HT1080 (cell line): ENCODE measurements around the gene TCN2. TPM values are rescaled to one million over a fixed set of nuclear protein-coding genes. Genes with fewer than 3 reads are reported as not detected.
"Not testable (repeated sequence)": the region's sequence is repeated elsewhere in the genome, so short reads cannot be mapped to it uniquely, and the experiment has no call there.

Experiments used
- DNase-seq: peaks from one replicate; pipeline ENCODE4 v3.0.0-alpha.2; 2015; ENCODE audit warnings: low read depth
- total RNA-seq: library from RNA; depleted of rRNA; stranded (reverse); fragments of >200 nt; shearing (Covaris generic); gene quantifications from 2 replicates; pipeline ENCODE4 v1.2.3, GENCODE V29; 2014

The TCN2 gene
- total RNA-seq, 1 experiment from 2014 or later, result 7.4 TPM

DNA sequence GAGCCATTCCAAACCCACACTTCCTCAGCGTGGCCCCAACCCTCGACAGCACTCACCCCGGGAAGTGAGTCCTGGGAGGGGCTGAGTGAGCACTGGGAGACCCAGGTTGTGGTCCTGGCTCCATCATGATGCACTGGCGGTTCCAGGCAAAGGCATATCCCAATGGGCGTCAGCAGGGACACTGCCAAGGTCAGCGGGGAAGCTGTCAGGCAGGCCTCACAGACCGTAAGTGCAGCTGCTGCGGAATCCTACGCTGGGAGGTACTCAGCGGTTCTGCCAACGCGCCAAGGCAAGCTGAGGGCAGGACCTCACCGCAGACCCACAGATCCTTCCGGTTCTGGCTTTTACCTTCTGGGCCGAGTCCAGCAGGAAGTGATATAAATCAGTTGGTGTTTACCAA is 31.1 kb upstream of the TCN2 start:
- no peak for DNase-seq

DNA sequence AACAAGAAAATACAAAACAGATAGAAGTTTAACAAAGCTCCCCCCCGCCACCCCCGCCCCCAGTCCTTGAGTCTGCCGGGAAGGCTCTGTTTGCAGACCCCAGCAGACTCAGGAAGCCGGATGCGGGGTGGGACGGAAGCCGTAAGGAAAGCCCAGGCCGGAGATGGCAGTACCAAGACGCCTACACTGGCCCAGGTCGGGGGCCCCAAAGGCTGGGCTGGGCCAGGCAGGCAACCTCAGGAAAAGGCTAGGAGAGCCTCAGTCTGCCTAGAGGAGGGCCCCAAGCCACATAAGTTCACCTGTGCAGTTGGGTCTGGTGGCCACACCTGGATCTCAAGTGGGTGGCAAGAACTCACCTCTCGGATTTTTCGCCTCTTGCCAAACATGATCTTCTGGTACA is 28.5 kb upstream of the TCN2 start:
- DNase-seq, result no peak

DNA sequence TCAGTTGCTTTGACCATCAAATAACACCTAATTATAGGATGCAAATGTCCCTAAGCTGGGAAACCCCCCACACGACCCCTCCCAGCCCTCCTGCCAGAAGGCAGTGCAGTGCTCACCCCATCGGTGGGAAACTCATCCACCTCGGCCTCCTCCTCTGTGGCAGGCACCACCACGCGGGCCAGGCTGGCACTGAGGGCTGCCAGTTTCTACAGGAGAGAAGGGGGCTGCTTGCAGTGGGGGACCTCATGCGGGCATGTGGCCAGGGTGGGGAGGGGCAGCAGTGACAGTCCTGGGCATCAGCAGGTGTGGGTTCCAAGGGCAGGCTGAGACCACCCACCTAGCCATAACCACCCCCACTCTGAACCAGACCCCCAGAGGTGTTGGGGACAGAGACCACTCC is 26.1 kb upstream of the TCN2 start:
- no peak for DNase-seq

DNA sequence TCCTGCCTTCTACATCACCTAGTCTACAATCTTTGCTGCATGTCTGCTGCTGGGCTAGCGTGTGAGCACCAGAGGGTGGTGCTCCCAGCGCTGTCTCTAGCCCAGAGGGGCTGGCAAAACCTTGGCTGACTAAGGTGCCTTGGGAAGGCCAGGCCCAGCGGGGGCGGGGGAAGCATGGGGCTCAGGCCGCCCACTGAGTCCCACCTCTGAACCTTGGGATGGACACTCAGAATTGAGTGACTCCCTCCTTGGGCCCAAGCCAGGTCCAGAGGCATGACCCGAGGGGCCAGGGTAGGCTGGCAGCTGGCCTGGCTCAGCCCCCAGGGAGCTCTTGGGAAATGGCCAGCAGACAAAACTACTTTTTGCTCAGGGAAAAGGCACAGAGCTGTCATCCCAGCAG is 24.9 kb upstream of the TCN2 start:
- DNase-seq, result no peak

DNA sequence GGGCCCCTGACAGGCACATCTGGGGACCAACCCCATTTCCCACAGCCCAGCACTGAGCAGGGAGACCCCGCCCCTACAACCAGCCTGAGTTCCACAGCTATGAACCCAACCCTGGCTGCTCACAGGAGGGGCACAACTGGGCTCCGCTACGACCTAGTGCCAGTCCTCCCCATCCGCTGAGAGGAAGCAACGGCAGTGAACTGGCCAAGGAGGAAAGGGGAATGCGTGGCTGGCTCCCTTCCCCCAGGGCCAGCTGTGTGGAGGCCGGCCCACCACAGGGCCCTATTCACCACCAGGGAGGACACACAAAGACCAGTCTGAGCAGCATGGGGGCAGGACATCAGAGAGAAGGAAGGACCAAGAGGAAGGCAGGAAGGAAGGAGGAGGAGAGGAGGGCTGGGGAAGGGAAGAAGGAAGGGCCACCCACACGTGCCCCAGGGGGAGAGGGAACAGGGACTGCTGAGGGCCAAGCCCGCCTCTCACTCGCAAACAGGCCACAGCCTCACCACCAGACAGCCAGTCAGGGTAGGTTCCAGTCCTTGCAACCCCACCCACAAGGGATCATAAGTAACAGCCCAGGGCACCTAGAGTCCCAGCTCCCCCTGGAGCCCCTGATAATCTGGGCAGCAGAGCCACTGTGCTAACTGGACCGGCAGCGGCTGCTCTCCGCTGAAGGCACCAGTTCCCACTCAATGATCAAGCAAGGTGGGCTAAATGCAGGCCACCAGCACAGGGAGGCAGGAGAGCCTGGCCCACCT is 24.0 kb upstream of the TCN2 start:
- DNase-seq, result no peak

DNA sequence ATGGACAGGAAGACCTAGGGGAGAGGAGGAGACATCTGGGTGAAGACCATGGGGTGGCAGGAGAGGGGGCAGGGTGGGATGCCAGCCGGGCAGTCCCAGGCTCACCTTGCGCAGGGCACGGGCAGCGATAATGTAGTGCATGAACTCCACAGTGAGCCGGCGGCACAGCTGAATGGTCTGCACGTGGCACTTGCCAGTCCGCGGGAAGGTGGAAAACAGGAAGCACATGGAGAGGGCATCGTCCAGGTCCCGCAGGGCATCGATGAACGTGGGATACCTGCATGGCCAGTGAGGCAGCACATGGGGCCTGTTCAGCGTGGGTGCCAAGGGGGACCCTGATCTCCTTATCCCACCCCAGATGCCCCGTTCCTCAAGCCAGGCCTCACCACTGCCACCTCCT is 22.5 kb upstream of the TCN2 start:
- DNase-seq, result no peak

DNA sequence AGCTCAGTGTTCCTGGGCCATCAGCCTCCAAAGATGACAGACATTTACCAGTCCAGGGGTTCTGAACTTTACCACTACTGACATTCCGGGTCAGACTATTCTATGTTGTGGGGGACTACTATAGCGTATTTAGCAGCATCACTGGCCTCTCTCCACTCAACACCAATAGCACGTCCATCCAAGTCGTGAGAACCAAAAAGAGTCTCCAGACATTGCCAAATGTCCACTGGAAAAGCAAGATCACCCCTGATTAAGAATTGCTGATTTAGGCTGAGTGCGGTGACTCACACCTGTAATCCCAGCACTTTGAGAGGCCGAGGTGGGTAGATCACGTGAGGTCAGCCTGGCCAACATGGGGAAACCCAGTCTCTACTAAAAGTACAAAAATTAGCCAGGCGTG is 20.6 kb upstream of the TCN2 start:
- DNase-seq, result no peak

DNA sequence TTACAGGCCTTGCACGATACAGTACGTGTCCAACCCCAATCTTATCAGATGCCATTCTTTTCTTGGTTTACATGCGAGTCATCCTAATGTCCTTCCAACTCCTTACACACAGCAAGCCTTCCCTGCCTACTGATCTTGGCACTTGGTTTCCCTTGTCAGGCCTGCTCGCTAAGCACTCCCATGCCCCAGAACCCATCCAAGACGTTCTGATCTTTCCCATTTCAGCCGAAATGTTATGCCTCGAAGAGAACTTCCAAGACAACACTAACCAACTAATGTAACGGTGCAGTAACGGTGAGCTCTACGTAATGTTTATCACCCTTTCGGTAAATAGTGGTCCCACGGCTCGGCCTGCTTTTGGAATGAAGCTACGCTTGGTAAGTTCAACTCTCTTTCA is 15.8 kb upstream of the TCN2 start:
- DNase-seq, result no peak

DNA sequence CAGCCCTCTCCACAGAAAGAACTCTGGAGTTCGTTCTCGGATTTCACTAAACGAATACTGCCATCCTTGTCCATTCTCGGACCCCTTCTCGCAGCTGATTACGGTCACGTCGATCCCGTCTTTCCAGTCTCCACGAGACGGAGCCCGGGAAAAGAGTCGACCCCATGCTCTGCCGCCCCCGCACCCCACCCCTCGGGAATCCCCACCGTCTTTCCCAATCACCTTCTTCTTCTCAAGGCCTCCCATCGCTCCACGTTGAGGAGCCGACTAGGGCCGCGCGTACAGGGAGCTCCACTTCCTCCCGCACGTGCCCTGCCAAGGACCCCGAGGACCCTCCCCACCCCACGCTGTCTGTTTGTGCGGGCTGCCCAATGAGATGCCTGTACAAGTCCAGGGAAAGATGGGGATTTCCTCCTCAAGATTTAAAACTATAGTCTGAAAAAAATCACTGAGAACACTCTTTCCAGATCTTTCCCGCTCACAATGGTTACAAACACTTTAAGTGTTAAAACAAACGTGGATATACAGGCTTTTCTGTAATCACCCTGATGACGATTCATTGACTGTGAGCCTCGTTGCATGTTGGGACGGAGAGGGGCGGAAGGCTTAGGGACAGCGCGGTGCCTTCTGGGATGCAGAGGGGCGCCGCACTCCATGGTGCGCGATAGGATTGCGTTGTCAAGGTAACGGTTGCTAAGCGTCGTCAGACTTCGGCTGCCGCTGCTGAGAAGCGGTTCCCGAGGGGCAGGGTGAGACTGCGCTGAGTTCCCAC is 15.2 kb upstream of the TCN2 start, which contains the start of gene PES1:
TSS of gene PES1 (minus strand) at position 323 of the 772 bp plus-strand sequence. CDS start at position 246, 77 bp downstream.
- DNase-seq, result peak; percentile 98

DNA sequence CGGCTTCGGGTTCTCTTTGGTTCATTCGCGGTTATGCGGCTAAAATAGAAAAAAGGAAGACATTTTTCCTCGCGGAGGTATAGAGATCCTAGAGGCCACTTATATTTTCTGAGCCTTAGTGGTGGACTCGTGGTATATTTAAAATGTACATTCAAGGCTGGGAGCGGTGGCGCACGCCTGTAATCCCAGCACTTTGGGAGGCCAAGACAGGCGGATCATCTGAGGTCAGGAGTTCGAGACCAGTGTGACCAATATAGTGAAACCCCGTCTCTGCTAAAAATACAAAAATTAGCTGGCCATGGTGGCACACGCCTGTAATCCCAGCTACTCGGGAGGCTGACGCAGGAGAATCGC is 14.6 kb upstream of the TCN2 start:
- not testable (repeated sequence) for DNase-seq

DNA sequence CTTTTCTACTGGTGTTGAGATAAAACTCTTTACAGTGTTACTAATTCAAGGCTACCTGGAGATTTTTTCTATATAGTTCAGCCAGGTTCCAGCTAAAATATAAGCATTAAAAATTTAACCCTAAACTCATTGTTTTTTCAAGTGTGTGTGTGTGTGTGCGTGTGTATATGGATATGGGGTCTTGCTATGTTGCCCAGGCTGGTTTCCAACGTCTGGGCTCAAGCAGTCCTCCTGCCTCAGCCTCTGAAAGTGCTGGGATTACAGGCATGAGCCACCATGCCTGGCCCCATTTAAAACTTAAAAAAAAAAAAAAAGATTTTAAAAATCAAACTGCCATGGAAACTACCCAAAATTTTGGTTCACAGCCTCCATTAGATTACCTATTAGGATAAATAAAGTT is 10.8 kb upstream of the TCN2 start:
- DNase-seq, result no peak

DNA sequence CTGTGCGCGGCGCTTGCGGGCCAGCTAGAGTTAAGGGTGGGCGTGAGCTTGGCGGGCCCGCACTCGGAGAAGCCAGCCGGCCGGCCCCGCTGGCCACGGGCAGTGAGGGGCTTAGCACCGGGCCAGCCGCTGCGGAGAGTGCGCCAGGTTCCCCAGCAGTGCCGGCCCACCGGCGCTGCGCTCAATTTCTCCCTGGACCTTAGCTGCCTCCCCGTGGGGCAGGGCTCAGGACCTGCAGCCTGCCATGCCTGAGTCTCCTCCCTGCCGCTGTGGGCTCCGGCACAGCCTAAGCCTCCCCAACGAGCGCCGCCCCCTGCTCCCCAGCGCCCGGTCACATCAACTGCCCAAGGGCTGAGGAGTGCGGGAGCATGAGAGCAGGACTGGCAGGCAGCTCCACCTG is 10.1 kb upstream of the TCN2 start:
- DNase-seq, result no peak

DNA sequence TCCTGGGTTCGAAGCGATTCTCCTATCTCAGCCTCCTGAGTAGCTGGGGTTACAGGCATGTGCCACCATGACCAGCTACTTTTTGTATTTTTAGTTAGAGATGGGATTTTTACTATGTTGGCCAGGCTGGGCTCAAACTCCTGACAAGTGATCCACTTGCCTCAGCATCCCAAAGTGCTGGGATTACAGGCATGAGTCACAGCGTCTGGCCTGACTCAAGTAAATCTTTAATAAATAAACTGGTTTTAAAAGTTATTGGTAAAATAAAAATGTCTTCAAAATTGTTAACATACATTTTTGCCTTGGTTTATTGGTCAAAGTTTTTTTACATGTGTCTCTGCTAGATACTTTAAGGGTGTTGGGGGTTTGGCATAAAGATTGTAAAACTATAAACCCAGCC is 8.0 kb upstream of the TCN2 start:
- no peak for DNase-seq

DNA sequence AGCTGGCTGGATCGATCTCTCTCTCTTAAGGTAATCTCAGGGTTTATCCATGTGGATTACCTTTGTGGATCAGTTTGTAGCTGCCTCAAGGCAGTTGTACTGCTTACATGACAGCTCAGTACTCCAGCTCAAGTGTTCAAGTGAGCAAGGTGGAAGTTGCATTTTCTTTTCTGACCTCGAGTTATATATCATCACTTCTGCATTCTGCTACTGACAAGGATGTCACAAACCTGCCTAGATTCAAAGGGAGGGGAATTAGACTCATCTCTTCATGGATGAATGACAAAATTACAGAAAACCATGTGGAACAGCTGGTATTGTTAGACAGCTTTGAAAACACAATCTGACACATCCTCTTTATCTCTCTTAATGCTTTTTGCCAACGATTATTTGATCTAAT is 6.1 kb upstream of the TCN2 start:
- DNase-seq, result no peak

DNA sequence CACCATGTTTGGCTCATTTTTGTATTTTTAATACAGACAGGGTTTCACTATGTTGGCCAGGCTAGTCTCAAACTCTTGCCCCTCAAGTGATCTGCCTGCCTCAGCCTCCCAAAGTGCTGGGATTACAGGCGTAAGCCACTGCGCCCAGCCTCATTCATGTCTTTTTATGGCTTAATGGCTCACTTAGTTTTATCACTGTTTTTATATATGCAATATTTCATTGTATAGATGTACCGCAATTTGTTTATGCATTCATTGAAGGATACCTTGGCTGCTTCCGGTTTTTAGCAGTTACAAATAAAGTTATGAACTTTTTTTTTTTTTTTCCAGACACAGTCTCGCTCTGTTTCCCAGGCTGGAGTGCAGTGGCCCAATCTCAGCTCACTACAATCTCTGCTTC is 5.5 kb upstream of the TCN2 start:
- DNase-seq, result no peak

DNA sequence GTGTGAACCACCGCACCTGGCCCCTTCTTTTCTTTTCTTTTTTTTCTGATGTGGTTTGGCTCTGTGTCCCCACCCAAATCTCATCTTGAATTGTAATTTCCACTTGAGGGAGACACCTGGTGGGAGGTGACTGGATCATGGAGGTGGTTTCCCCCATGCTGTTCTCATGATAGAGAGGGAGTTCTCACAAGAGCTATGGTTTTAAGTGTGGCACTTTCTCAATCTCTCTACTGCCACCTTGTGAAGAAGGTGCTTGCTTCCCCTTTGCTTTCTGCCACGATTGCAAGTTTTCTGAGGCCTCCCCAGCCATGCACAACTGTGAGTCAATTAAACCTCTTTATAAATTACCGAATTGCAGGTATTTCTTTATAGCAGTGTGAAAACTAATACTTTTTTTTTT is 4.9 kb upstream of the TCN2 start:
- DNase-seq, result peak; percentile 41

DNA sequence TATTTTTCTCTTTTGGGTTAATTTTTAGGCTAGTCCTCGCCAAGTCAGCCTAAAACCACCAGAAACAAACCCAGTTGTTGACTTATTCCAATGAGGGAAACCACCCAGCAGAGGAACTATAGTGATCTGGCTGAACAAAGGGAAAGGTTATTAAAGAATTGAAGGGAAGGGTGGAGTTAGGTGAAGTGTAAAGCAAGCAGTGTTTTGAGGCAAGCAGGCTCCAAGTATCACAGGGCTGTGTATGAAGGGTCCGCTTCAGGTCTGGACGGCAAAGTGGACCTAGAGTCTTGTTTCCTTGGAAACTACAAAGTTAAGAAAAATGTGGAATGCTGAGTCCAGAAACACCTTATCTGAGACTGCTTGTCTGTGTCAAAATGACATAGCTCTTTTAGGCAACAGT is 3.2 kb upstream of the TCN2 start:
- DNase-seq, result no peak

DNA sequence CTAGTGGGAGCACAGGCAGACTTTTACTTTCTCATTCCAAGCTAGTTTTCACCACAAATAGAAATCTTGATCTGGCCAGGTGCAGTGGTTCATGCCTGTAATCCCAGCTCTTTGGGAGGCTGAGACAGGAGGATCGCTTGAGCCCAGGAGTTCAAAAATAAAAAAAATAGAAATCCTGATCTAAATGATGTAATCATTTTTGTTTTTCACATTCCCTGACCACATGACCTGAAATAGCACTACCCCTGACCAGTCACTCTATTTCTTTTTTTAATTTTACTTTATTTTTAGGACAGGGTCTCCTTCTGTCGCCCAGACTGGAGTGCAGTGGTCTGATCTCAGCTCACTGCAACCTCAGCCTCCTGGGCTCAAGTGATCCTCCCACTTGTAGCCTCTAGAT is 2.3 kb upstream of the TCN2 start:
- no peak for DNase-seq

DNA sequence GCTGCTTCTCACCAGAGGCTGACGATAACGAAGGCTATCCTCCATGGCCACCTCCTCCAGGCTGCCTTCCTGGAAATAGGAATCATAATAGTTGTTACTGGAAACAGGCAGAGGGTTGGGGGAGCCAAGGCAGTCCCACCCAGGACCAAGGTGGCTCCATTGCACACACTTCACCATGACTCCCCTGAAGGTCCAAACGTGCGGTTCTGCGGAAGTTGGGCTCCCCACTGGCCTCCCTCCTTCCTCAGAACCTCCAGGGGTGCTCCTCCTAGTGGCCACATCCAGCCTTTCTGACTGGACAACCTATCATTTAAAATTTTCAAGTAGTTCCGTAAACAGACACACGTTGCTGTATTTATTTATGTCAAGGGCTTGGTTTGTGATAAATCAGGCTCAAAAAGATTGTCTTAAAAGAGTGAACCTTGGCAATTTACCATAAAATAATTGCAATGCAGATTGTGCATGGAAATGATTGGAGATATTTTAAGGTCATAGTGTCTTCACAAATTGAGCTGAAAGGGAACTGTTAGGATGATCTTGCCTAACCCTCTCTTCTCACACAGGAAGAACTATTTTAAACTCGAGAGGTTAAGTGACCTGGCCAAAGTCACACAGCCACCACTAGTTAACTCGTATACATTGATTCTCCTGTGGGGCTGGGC is 1.4 kb upstream of the TCN2 start:
- peak; percentile 38 for DNase-seq

DNA sequence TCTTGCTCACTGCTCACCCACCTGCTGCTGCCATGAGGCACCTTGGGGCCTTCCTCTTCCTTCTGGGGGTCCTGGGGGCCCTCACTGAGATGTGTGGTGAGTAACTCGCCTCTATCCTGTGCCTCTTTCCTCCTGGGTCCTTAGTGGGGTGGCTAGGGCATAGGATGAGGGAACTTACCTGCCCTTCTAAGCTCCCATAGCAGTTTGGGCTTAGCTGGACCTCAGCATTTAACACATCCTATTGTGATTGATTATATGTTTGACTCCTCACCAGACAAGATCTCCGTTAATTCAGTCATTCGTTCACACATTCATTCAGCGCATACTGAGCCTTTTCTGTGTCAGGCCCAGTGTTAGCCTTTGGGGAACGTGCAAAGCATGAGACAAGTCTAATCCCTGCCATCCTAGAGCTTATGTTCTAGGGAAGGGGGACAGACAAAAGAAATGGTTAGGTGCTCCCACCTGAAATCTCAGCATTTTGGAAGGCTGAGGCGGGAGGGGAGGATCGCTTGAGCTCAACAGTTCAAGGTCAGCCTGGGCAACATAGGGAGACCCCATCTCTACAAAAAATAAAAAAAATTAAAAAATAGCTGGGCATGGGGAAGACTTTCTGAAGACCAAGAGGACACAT is 441 bp downstream of the TCN2 start:
- DNase-seq, result no peak

DNA sequence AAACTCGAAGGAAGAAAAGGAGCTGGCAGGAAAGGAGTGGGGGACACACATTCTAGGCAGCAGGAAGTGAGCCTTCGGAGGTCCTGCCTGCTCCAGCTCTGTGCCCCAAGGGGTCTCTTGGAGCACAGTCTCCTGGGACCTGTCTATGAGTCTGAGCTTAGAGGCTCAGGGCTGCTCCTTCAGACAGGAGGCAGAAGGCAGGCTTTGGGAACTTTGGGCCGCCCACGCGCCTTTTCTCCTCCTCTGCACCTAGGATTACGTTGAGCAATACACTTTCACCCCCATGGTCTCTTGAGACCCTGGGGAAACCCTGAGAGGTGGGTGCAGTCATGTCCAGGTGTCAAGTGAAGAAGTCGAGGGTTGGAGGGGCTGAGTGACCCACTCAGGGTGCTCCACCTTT is 965 bp downstream of the TCN2 start:
- DNase-seq, result no peak
